Measurements from ENCODE around the gene TINAG.

Gene TINAG

DNA sequence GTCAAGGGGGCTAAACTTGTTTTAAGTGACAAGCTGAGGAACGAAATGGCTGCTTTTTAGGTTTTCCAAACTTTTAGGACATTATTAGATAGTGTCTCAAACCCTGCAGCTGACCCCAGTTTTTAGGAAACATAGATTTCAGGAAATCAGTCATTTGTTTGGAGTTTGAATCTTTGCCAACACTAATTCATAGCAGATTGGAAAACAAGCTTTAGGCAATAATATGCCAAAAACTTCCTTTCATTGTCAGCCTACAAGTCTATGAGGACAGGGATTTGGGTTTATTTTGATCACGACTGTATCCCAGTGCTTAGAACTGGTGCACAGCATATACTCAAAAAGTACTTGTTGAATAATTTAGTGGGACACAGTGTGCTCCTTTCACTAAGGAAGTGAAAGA lies 123.2 kb downstream of the TINAG start:
- Mint-ChIP-seq H3K36me3 (ENCODE audit: low read depth) (no peaks in the 10 kb centered on the region), H3K4me3 (no peak overlapping the region), H3K27me3 (ENCODE audit: low read depth, poor library complexity) (no peaks in the 10 kb centered on the region), H3K9me3 (no peaks in the 10 kb centered on the region), H3K4me1 (peaks cover 19% of the 10 kb centered on the region), H3K27ac (no peak overlapping the region)
- TF ChIP-seq, protein P1, sequence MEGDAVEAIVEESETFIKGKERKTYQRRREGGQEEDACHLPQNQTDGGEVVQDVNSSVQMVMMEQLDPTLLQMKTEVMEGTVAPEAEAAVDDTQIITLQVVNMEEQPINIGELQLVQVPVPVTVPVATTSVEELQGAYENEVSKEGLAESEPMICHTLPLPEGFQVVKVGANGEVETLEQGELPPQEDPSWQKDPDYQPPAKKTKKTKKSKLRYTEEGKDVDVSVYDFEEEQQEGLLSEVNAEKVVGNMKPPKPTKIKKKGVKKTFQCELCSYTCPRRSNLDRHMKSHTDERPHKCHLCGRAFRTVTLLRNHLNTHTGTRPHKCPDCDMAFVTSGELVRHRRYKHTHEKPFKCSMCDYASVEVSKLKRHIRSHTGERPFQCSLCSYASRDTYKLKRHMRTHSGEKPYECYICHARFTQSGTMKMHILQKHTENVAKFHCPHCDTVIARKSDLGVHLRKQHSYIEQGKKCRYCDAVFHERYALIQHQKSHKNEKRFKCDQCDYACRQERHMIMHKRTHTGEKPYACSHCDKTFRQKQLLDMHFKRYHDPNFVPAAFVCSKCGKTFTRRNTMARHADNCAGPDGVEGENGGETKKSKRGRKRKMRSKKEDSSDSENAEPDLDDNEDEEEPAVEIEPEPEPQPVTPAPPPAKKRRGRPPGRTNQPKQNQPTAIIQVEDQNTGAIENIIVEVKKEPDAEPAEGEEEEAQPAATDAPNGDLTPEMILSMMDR (IDR thresholded peaks at IDR 0.05): no peak
- DNase-seq: no peak
